ENCODE data around the gene PIK3R1.

PIK3R1 gene

DNA sequence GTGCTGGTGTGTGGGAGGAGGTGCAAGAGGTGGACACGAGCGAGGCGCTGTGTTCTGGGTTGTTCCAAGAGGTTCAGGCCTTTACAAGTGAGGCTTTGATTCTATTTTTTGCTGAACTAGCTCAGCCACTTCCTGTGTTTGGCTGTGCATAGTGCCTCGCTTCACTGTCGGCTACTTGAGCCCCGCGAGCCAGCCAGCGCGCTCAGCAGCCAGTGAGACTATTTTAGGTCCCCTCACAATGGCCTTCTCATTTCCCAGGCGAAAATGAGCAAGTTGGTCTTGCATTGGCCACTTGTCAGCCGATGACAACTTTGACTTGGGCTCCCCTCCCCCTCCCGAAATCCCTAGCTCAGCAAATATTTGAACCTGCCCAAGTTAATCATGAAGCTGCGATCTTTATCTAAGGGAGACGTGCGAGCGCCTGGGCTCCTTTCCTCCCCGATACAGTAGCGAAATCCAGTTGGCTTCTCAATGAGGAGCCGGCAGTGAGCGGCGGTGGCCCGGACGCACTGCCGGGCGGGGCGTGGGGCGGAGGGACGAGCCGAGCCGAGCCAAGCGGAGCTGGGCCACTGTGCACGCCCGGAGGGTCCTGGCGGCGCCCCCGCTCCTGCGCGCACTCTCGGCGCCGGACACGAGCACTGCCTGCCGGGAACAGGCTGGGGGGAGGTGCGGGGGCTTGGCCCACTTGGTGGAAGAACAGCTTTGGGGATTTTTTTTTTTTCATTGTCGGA, 72.6 kb downstream of the PIK3R1 start:
- no peaks in the 10 kb centered on the region for H3K27me3 ChIP-seq (replicated peaks; ENCODE audit: control insufficient read depth, insufficient read depth, low read length, poor library complexity, severe bottlenecking)
- no peaks in the 10 kb centered on the region for H3K9me3 ChIP-seq (ENCODE audit: control insufficient read depth, low read length)
- peak overlapping the region; percentile 59 for H3K27ac ChIP-seq (ENCODE audit: insufficient read depth, low read length, poor library complexity, severe bottlenecking)
- H3K4me3 ChIP-seq (ENCODE audit: insufficient read depth, low read depth, low read length, poor library complexity, severe bottlenecking): peak overlapping the region; percentile 57
- H3K4me1 ChIP-seq (ENCODE audit: control insufficient read depth, insufficient read depth, low read length, poor library complexity, severe bottlenecking): peaks cover 54% of the 10 kb centered on the region
- peaks cover 14% of the 10 kb centered on the region for H3K36me3 ChIP-seq (ENCODE audit: control insufficient read depth, insufficient read depth, low read length)
- DNase-seq: peak; percentile 18 to 27 (median 19)

GRCh38 chr5:68288707-68289134, 73.2 kb downstream of the PIK3R1 start:
- peak overlapping the region; percentile 59 for H3K27ac ChIP-seq (ENCODE audit: insufficient read depth, low read length, poor library complexity, severe bottlenecking)
- no peak for DNase-seq
- peaks cover 16% of the 10 kb centered on the region for H3K36me3 ChIP-seq (ENCODE audit: control insufficient read depth, insufficient read depth, low read length)
- no peaks in the 10 kb centered on the region for H3K9me3 ChIP-seq (ENCODE audit: control insufficient read depth, low read length)
- H3K4me3 ChIP-seq (ENCODE audit: insufficient read depth, low read depth, low read length, poor library complexity, severe bottlenecking): peak overlapping the region; percentile 57
- H3K27me3 ChIP-seq (replicated peaks; ENCODE audit: control insufficient read depth, insufficient read depth, low read length, poor library complexity, severe bottlenecking): no peaks in the 10 kb centered on the region
- peaks cover 52% of the 10 kb centered on the region for H3K4me1 ChIP-seq (ENCODE audit: control insufficient read depth, insufficient read depth, low read length, poor library complexity, severe bottlenecking)

DNA sequence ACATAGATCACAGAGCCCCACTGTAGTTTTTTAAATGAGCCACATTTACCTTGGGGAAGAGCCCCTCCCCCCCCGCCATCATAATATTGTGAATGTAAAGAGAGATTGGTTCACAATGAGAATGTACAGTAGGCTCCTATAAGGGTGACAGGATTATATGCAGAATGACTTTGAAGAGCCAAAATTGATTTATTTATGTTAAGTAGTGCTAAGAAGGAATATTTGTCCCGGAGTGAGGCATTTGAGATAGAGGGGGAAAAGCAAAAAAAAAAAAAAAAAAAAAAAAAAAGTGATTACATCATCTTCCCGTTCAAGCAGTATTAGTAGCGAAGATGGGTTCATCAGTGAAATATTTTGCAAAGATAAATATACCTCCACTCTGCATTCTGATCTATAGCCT, 73.9 kb downstream of the PIK3R1 start:
- H3K9me3 ChIP-seq (ENCODE audit: control insufficient read depth, low read length): no peaks in the 10 kb centered on the region
- H3K4me3 ChIP-seq (ENCODE audit: insufficient read depth, low read depth, low read length, poor library complexity, severe bottlenecking): no peak overlapping the region
- H3K4me1 ChIP-seq (ENCODE audit: control insufficient read depth, insufficient read depth, low read length, poor library complexity, severe bottlenecking): peaks cover 48% of the 10 kb centered on the region
- no peak overlapping the region for H3K27ac ChIP-seq (ENCODE audit: insufficient read depth, low read length, poor library complexity, severe bottlenecking)
- DNase-seq: no peak
- H3K36me3 ChIP-seq (ENCODE audit: control insufficient read depth, insufficient read depth, low read length): peaks cover 23% of the 10 kb centered on the region
- no peaks in the 10 kb centered on the region for H3K27me3 ChIP-seq (replicated peaks; ENCODE audit: control insufficient read depth, insufficient read depth, low read length, poor library complexity, severe bottlenecking)

- DNase-seq: no peak
- Histone ChIP-seq H3K4me1 (ENCODE audit: control insufficient read depth, insufficient read depth, low read length, poor library complexity, severe bottlenecking) (peaks cover 41% of the 10 kb centered on the region), H3K4me3 (ENCODE audit: insufficient read depth, low read depth, low read length, poor library complexity, severe bottlenecking) (no peak overlapping the region), H3K36me3 (ENCODE audit: control insufficient read depth, insufficient read depth, low read length) (peaks cover 29% of the 10 kb centered on the region), H3K9me3 (ENCODE audit: control insufficient read depth, low read length) (no peaks in the 10 kb centered on the region), H3K27me3 (replicated peaks; ENCODE audit: control insufficient read depth, insufficient read depth, low read length, poor library complexity, severe bottlenecking) (no peaks in the 10 kb centered on the region), H3K27ac (ENCODE audit: insufficient read depth, low read length, poor library complexity, severe bottlenecking) (no peak overlapping the region)
Observed at GRCh38 chr5:68290260-68290674, 74.7 kb downstream of the PIK3R1 start.

DNA sequence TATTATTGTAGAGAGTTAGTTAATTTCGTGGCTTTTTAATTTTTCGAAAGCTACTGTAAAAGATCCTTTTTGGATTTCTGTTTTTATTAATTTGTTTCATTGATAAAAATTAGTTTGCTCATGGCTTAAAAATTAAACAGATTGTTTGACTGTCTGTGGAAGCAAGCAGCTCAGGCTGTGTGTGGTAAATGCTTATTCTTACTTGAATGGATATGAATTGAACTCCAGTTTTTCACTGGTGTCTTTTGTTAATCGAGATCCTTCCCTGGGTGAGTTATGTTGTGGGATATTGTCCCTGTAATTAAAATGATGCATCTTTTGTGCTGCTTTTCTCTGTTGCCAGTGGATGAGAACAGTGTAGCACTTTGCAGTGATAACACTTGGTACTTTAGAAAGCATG, 75.3 kb downstream of the PIK3R1 start:
- Histone ChIP-seq H3K9me3 (ENCODE audit: control insufficient read depth, low read length) (no peaks in the 10 kb centered on the region), H3K27ac (ENCODE audit: insufficient read depth, low read length, poor library complexity, severe bottlenecking) (no peak overlapping the region), H3K27me3 (replicated peaks; ENCODE audit: control insufficient read depth, insufficient read depth, low read length, poor library complexity, severe bottlenecking) (no peaks in the 10 kb centered on the region), H3K4me1 (ENCODE audit: control insufficient read depth, insufficient read depth, low read length, poor library complexity, severe bottlenecking) (peaks cover 35% of the 10 kb centered on the region), H3K36me3 (ENCODE audit: control insufficient read depth, insufficient read depth, low read length) (peaks cover 35% of the 10 kb centered on the region), H3K4me3 (ENCODE audit: insufficient read depth, low read depth, low read length, poor library complexity, severe bottlenecking) (no peak overlapping the region)
- no peak for DNase-seq

- Histone ChIP-seq H3K36me3 (ENCODE audit: control insufficient read depth, insufficient read depth, low read length) (peaks cover 49% of the 10 kb centered on the region), H3K27ac (ENCODE audit: insufficient read depth, low read length, poor library complexity, severe bottlenecking) (no peak overlapping the region), H3K9me3 (ENCODE audit: control insufficient read depth, low read length) (no peaks in the 10 kb centered on the region), H3K4me1 (ENCODE audit: control insufficient read depth, insufficient read depth, low read length, poor library complexity, severe bottlenecking) (peaks cover 20% of the 10 kb centered on the region), H3K27me3 (replicated peaks; ENCODE audit: control insufficient read depth, insufficient read depth, low read length, poor library complexity, severe bottlenecking) (no peaks in the 10 kb centered on the region), H3K4me3 (ENCODE audit: insufficient read depth, low read depth, low read length, poor library complexity, severe bottlenecking) (no peak overlapping the region)
- no peak for DNase-seq
Observed at GRCh38 chr5:68292316-68292715, 76.8 kb downstream of the PIK3R1 start.

GRCh38 chr5:68295772-68296171, 80.2 kb downstream of the PIK3R1 start:
- Histone ChIP-seq H3K9me3 (ENCODE audit: control insufficient read depth, low read length) (no peaks in the 10 kb centered on the region), H3K4me1 (ENCODE audit: control insufficient read depth, insufficient read depth, low read length, poor library complexity, severe bottlenecking) (no peaks in the 10 kb centered on the region), H3K4me3 (ENCODE audit: insufficient read depth, low read depth, low read length, poor library complexity, severe bottlenecking) (no peak overlapping the region), H3K36me3 (ENCODE audit: control insufficient read depth, insufficient read depth, low read length) (peaks cover 74% of the 10 kb centered on the region), H3K27me3 (replicated peaks; ENCODE audit: control insufficient read depth, insufficient read depth, low read length, poor library complexity, severe bottlenecking) (no peaks in the 10 kb centered on the region), H3K27ac (ENCODE audit: insufficient read depth, low read length, poor library complexity, severe bottlenecking) (no peak overlapping the region)
- no peak for DNase-seq

- Histone ChIP-seq H3K9me3 (ENCODE audit: control insufficient read depth, low read length) (no peaks in the 10 kb centered on the region), H3K4me3 (ENCODE audit: insufficient read depth, low read depth, low read length, poor library complexity, severe bottlenecking) (no peak overlapping the region), H3K27me3 (replicated peaks; ENCODE audit: control insufficient read depth, insufficient read depth, low read length, poor library complexity, severe bottlenecking) (no peaks in the 10 kb centered on the region), H3K27ac (ENCODE audit: insufficient read depth, low read length, poor library complexity, severe bottlenecking) (no peak overlapping the region), H3K36me3 (ENCODE audit: control insufficient read depth, insufficient read depth, low read length) (peaks cover 79% of the 10 kb centered on the region), H3K4me1 (ENCODE audit: control insufficient read depth, insufficient read depth, low read length, poor library complexity, severe bottlenecking) (no peaks in the 10 kb centered on the region)
- no peak for DNase-seq
Observed at GRCh38 chr5:68296895-68297294, 81.3 kb downstream of the PIK3R1 start.

DNA sequence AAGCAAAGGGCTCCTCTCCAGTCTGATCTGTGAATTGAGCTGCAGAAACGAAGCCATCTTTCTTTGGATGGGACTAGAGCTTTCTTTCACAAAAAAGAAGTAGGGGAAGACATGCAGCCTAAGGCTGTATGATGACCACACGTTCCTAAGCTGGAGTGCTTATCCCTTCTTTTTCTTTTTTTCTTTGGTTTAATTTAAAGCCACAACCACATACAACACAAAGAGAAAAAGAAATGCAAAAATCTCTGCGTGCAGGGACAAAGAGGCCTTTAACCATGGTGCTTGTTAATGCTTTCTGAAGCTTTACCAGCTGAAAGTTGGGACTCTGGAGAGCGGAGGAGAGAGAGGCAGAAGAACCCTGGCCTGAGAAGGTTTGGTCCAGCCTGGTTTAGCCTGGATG, 82.1 kb downstream of the PIK3R1 start:
- Histone ChIP-seq H3K4me1 (ENCODE audit: control insufficient read depth, insufficient read depth, low read length, poor library complexity, severe bottlenecking) (no peaks in the 10 kb centered on the region), H3K36me3 (ENCODE audit: control insufficient read depth, insufficient read depth, low read length) (peaks cover 73% of the 10 kb centered on the region), H3K27ac (ENCODE audit: insufficient read depth, low read length, poor library complexity, severe bottlenecking) (no peak overlapping the region), H3K27me3 (replicated peaks; ENCODE audit: control insufficient read depth, insufficient read depth, low read length, poor library complexity, severe bottlenecking) (no peaks in the 10 kb centered on the region), H3K4me3 (ENCODE audit: insufficient read depth, low read depth, low read length, poor library complexity, severe bottlenecking) (no peak overlapping the region), H3K9me3 (ENCODE audit: control insufficient read depth, low read length) (no peaks in the 10 kb centered on the region)
- DNase-seq: no peak

GRCh38 chr5:68298479-68298878, 82.9 kb downstream of the PIK3R1 start:
- H3K27me3 ChIP-seq (replicated peaks; ENCODE audit: control insufficient read depth, insufficient read depth, low read length, poor library complexity, severe bottlenecking): no peaks in the 10 kb centered on the region
- no peak overlapping the region for H3K27ac ChIP-seq (ENCODE audit: insufficient read depth, low read length, poor library complexity, severe bottlenecking)
- no peaks in the 10 kb centered on the region for H3K4me1 ChIP-seq (ENCODE audit: control insufficient read depth, insufficient read depth, low read length, poor library complexity, severe bottlenecking)
- DNase-seq: no peak
- H3K4me3 ChIP-seq (ENCODE audit: insufficient read depth, low read depth, low read length, poor library complexity, severe bottlenecking): no peak overlapping the region
- H3K9me3 ChIP-seq (ENCODE audit: control insufficient read depth, low read length): no peaks in the 10 kb centered on the region
- H3K36me3 ChIP-seq (ENCODE audit: control insufficient read depth, insufficient read depth, low read length): peaks cover 65% of the 10 kb centered on the region
